ENCODE data around the gene ZHX3. TPM values are rescaled to one million over a fixed set of nuclear protein-coding genes. Genes with fewer than 3 reads are reported as not detected.

The ZHX3 gene
- polyA plus RNA-seq, 3 donors = 0.58 to 3.2 (median 1.1) TPM

GRCh38 chr20:41170386-41171105 is 147.0 kb downstream of the ZHX3 start:
- Mint-ChIP-seq H3K27me3 (ENCODE audit: low read depth in 3 of 3) (peaks cover 29 to 59% (median 32%) of the 10 kb centered on the region in 3 donors), H3K27ac (no peak overlapping the region), H3K4me1 (no peaks in the 10 kb centered on the region), H3K36me3 (peaks cover 5 to 14% of the 10 kb centered on the region in 2 donors), H3K4me3 (no peak overlapping the region), H3K9me3 (peaks cover 0 to 2% (median 0%) of the 10 kb centered on the region in 7 donors)
- Histone ChIP-seq H3K4me3 (replicated peaks in 1 of 3; ENCODE audit: low read depth in 2 of 3, low read length in 3 of 3) (no peak overlapping the region), H3K27me3 (ENCODE audit: control insufficient read depth in 2 of 2, insufficient read depth in 2 of 2, low read length in 2 of 2) (peaks cover 0 to 6% of the 10 kb centered on the region in 2 donors), H3K9ac (ENCODE audit: insufficient read depth, low read length, poor library complexity, severe bottlenecking) (no peak overlapping the region), H3K79me2 (ENCODE audit: insufficient read depth, low read length) (no peaks in the 10 kb centered on the region), H3K36me3 (replicated peaks in 1 of 2; ENCODE audit: control insufficient read depth in 1 of 2, insufficient read depth in 2 of 2, low read length in 2 of 2) (no peaks in the 10 kb centered on the region), H3K9me3 (replicated peaks in 1 of 2; ENCODE audit: control insufficient read depth in 1 of 2, insufficient read depth in 1 of 2, low read length in 2 of 2) (no peaks in the 10 kb centered on the region), H3K27ac (ENCODE audit: low read depth in 1 of 2, low read length in 2 of 2) (no peak overlapping the region), H4K20me1 (ENCODE audit: insufficient read depth, low read length) (no peaks in the 10 kb centered on the region), H3K4me2 (replicated peaks; ENCODE audit: extremely low read depth, low read length, poor library complexity, severe bottlenecking) (no peak overlapping the region), H3K4me1 (ENCODE audit: control insufficient read depth in 1 of 2, insufficient read depth in 2 of 2, low read length in 2 of 2) (no peaks in the 10 kb centered on the region), H2AFZ (ENCODE audit: insufficient read depth, low read depth, low read length, poor library complexity, severe bottlenecking) (no peak overlapping the region)
- TF ChIP-seq CTCF (IDR thresholded peaks at IDR 0.05) = no peak
- 95% methylated on average over 6 of the region's 6 CpGs for WGBS (ENCODE audit: insufficient coverage)
- intact Hi-C loops (cut with micrococcal nuclease) = loop anchor here in 1 of 2 donors (10.0 kb wide), 1 partner anchor 54 kb away; no protein-coding TSS in a partner anchor
- DNase-seq = no peak

- Mint-ChIP-seq H3K9me3 (peaks cover 0 to 2% (median 0%) of the 10 kb centered on the region in 7 donors), H3K36me3 (peaks cover 11 to 19% of the 10 kb centered on the region in 2 donors), H3K27me3 (ENCODE audit: low read depth in 3 of 3) (peaks cover 30 to 59% (median 38%) of the 10 kb centered on the region in 3 donors), H3K27ac (peak overlapping the region in 1 of 7 donors; percentile 52), H3K4me3 (no peak overlapping the region), H3K4me1 (no peaks in the 10 kb centered on the region)
- Histone ChIP-seq H3K4me3 (replicated peaks in 1 of 3; ENCODE audit: low read depth in 2 of 3, low read length in 3 of 3) (no peak overlapping the region), H3K36me3 (replicated peaks in 1 of 2; ENCODE audit: control insufficient read depth in 1 of 2, insufficient read depth in 2 of 2, low read length in 2 of 2) (no peaks in the 10 kb centered on the region), H3K79me2 (ENCODE audit: insufficient read depth, low read length) (no peaks in the 10 kb centered on the region), H2AFZ (ENCODE audit: insufficient read depth, low read depth, low read length, poor library complexity, severe bottlenecking) (no peak overlapping the region), H3K27me3 (ENCODE audit: control insufficient read depth in 2 of 2, insufficient read depth in 2 of 2, low read length in 2 of 2) (peaks cover 0 to 6% of the 10 kb centered on the region in 2 donors), H3K4me2 (replicated peaks; ENCODE audit: extremely low read depth, low read length, poor library complexity, severe bottlenecking) (no peak overlapping the region), H3K4me1 (ENCODE audit: control insufficient read depth in 1 of 2, insufficient read depth in 2 of 2, low read length in 2 of 2) (no peaks in the 10 kb centered on the region), H4K20me1 (ENCODE audit: insufficient read depth, low read length) (no peaks in the 10 kb centered on the region), H3K9ac (ENCODE audit: insufficient read depth, low read length, poor library complexity, severe bottlenecking) (no peak overlapping the region), H3K9me3 (replicated peaks in 1 of 2; ENCODE audit: control insufficient read depth in 1 of 2, insufficient read depth in 1 of 2, low read length in 2 of 2) (no peaks in the 10 kb centered on the region), H3K27ac (ENCODE audit: low read depth in 1 of 2, low read length in 2 of 2) (no peak overlapping the region)
- intact Hi-C loops (cut with micrococcal nuclease) = loop anchor here in 1 of 2 donors (10.0 kb wide), 1 partner anchor 55 kb away; no protein-coding TSS in a partner anchor
- no peak for DNase-seq
- no peak for TF ChIP-seq CTCF (IDR thresholded peaks at IDR 0.05)
- 92% methylated on average over 12 of the region's 14 CpGs for WGBS (ENCODE audit: insufficient coverage)
These were observed 147.7 kb downstream of the ZHX3 start for GRCh38 chr20:41169791-41170351.

Measured in CD14-positive monocyte (primary cell).